Astrocyte (in vitro differentiated cells and primary cell): ENCODE data around the gene MAGI1. TPM values are rescaled to one million over a fixed set of nuclear protein-coding genes. Genes with fewer than 3 reads are reported as not detected.

Experiments
- DNase-seq: peaks from one replicate; pipeline ENCODE4 v3.0.0-alpha.2; 2010; ENCODE audit warnings: low read depth
- FAIRE-seq: peaks from 2 replicates; lab custom pipeline; 2011; peaks lifted over from hg19 to GRCh38; lab: Jason Lieb, UNC
- H2AFZ ChIP-seq: 2 replicates; pipeline ENCODE4 v1.6.0; 2012; ENCODE audit warnings: low read depth, low read length, inconsistent platforms
- H3K27ac ChIP-seq: 2 replicates; pipeline ENCODE4 v1.5.1; 2011; ENCODE audit warnings: low read depth, low read length, inconsistent platforms
- H3K27me3 ChIP-seq: 2 replicates; pipeline ENCODE4 v1.6.0; 2011; ENCODE audit warnings: low read length, inconsistent platforms; ENCODE audit not compliant: insufficient read depth
- H3K36me3 ChIP-seq: 2 replicates; pipeline ENCODE4 v1.5.1; 2011; ENCODE audit warnings: low read length, inconsistent platforms; ENCODE audit not compliant: insufficient read depth
- H3K4me1 ChIP-seq: 2 replicates; pipeline ENCODE4 v1.5.1; 2011; ENCODE audit warnings: low read length, inconsistent platforms; ENCODE audit not compliant: insufficient read depth
- H3K4me2 ChIP-seq: 2 replicates; pipeline ENCODE4 v1.6.0; 2012; ENCODE audit warnings: low read length, inconsistent platforms
- H3K4me3 ChIP-seq: 2 replicates; pipeline ENCODE4 v1.5.1; 2011; ENCODE audit warnings: low read depth, mild to moderate bottlenecking, low read length, inconsistent platforms; ENCODE audit not compliant: insufficient read depth
- H3K79me2 ChIP-seq: 2 replicates; pipeline ENCODE4 v1.6.0; 2012; ENCODE audit warnings: mild to moderate bottlenecking, low read length, inconsistent platforms; ENCODE audit not compliant: insufficient read depth
- H3K9ac ChIP-seq: 2 replicates; pipeline ENCODE4 v1.6.0; 2012; ENCODE audit warnings: mild to moderate bottlenecking, low read length, inconsistent platforms
- H3K9me3 ChIP-seq: 2 replicates; pipeline ENCODE4 v1.5.1; 2012; ENCODE audit warnings: low read depth, mild to moderate bottlenecking, low read length, inconsistent platforms; ENCODE audit not compliant: insufficient read depth
- H4K20me1 ChIP-seq: 2 replicates; pipeline ENCODE4 v1.6.0; 2012; ENCODE audit warnings: low read length, inconsistent platforms; ENCODE audit not compliant: insufficient read depth
- H3K27ac Mint-ChIP-seq: one replicate; pipeline ENCODE4 v1.8.0; 2021; ENCODE audit warnings: mild to moderate bottlenecking, mixed read lengths; ENCODE audit not compliant: unreplicated experiment
- H3K27me3 Mint-ChIP-seq: one replicate; pipeline ENCODE4 v1.8.0; 2021; ENCODE audit warnings: low read depth, mixed read lengths; ENCODE audit not compliant: unreplicated experiment
- H3K36me3 Mint-ChIP-seq: one replicate; pipeline ENCODE4 v1.8.0; 2021; ENCODE audit warnings: low read depth, mixed read lengths; ENCODE audit not compliant: unreplicated experiment
- H3K4me1 Mint-ChIP-seq: one replicate; pipeline ENCODE4 v1.8.0; 2021; ENCODE audit warnings: low read depth, mixed read lengths; ENCODE audit not compliant: unreplicated experiment
- H3K4me3 Mint-ChIP-seq: one replicate; pipeline ENCODE4 v1.8.0; 2021; ENCODE audit warnings: mild to moderate bottlenecking, moderate library complexity, mixed read lengths; ENCODE audit not compliant: unreplicated experiment
- H3K9me3 Mint-ChIP-seq: one replicate; pipeline ENCODE4 v1.8.0; 2021; ENCODE audit warnings: mild to moderate bottlenecking, mixed read lengths; ENCODE audit not compliant: unreplicated experiment
- CTCF ChIP-seq: IDR thresholded peaks from 2 replicates; pipeline ENCODE4 v1.5.1; 2011; ENCODE audit warnings: low read depth, mild to moderate bottlenecking, inconsistent platforms, low read length, moderate library complexity; ENCODE audit not compliant: insufficient read depth
- EZH2 ChIP-seq: IDR thresholded peaks from 2 replicates; pipeline ENCODE4 v1.6.1; 2012; ENCODE audit warnings: mild to moderate bottlenecking, low read length, inconsistent platforms; ENCODE audit not compliant: insufficient read depth
- total RNA-seq: library from RNA; stranded (reverse); gene quantifications from 2 replicates; pipeline ENCODE4 v1.2.1, GENCODE V29; 2021

The MAGI1 gene
- total RNA-seq, 1 donor from 2014 or later = 31.8 TPM

- Mint-ChIP-seq H3K9me3 (no peaks in the 10 kb centered on the region), H3K36me3 (no peaks in the 10 kb centered on the region), H3K4me3 (no peak overlapping the region), H3K4me1 (no peaks in the 10 kb centered on the region), H3K27ac (no peak overlapping the region), H3K27me3 (peaks cover 2% of the 10 kb centered on the region)
- H2AFZ ChIP-seq = no peak overlapping the region
- no peaks in the 10 kb centered on the region for H3K36me3 ChIP-seq
- FAIRE-seq = no peak
- H3K27me3 ChIP-seq = no peaks in the 10 kb centered on the region
- no peak overlapping the region for H3K27ac ChIP-seq
- H3K9me3 ChIP-seq = no peaks in the 10 kb centered on the region
- H3K4me1 ChIP-seq = no peaks in the 10 kb centered on the region
- H3K4me3 ChIP-seq = no peak overlapping the region
- no peak for TF ChIP-seq CTCF
- TF ChIP-seq EZH2 = no peak
- H3K9ac ChIP-seq = no peak overlapping the region
- H3K4me2 ChIP-seq = no peak overlapping the region
- no peaks in the 10 kb centered on the region for H3K79me2 ChIP-seq
- no peak for DNase-seq
- peaks cover 20% of the 10 kb centered on the region for H4K20me1 ChIP-seq
Measured at GRCh38 chr3:65635657-65636056, 403.1 kb downstream of the MAGI1 start.

DNA sequence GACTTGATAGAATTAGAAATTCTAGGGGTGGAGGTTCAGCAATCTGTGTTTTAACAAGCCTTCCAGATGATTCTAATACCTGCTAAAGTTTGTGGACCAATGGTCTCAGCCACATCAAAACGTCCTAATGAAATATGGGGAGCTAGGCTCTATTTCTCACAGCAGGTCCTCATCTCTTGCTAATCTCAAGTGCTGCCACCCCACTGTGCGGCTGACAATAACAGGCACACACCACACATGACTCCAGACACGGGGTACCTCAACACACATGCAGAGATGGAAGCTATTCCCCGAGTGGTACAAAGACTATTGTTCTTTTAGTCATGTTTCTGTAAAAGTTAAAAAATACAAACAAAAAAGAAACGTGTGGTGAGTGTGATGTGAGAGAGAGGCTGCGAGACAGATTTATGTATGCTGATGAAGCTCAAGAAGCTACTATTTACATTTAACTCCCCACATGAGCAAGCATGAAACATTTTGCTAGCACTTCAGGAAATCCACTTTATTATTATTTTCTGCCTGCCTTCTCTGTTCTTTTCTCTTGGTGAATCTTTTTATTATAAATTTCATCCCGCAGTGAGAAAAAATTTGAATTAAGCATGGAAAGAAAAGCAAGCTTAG lies 405.6 kb downstream of the MAGI1 start:
- FAIRE-seq (no peak), DNase-seq (no peak)
- H3K4me3 Mint-ChIP-seq = no peak overlapping the region
- Histone ChIP-seq H3K36me3 (no peaks in the 10 kb centered on the region), H3K9me3 (no peaks in the 10 kb centered on the region), H3K4me3 (no peak overlapping the region), H3K27me3 (no peaks in the 10 kb centered on the region), H4K20me1 (peaks cover 16% of the 10 kb centered on the region), H3K27ac (no peak overlapping the region), H3K79me2 (no peaks in the 10 kb centered on the region), H3K4me2 (no peak overlapping the region), H2AFZ (no peak overlapping the region), H3K4me1 (no peaks in the 10 kb centered on the region), H3K9ac (no peak overlapping the region)
- peaks cover 2% of the 10 kb centered on the region for H3K27me3 Mint-ChIP-seq
- no peaks in the 10 kb centered on the region for H3K4me1 Mint-ChIP-seq
- peaks cover 3% of the 10 kb centered on the region for H3K36me3 Mint-ChIP-seq
- H3K9me3 Mint-ChIP-seq = no peaks in the 10 kb centered on the region
- TF ChIP-seq CTCF = no peak
- peak overlapping the region; percentile 20 for H3K27ac Mint-ChIP-seq

DNA sequence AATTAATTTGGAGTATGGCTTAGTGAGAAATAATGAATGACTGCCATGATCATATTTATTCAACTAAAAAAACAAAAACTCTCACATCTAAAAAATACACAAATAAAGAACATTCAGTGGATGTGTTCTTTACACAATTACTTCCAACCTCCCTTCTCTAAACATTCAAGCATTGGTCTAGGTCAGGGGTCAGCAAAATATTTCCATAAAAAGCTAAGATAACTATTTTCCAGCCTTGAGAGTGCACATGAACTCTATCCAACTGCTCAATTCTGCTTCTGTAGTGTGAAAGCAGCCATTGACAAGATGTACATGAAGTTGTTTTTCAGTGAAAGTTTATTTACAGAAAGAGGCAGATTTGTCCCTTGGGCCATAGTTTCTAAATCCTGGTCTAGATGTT lies 406.3 kb downstream of the MAGI1 start:
- H3K4me1 Mint-ChIP-seq = no peaks in the 10 kb centered on the region
- no peak overlapping the region for H3K27ac Mint-ChIP-seq
- H3K9ac ChIP-seq = no peak overlapping the region
- no peaks in the 10 kb centered on the region for H3K9me3 Mint-ChIP-seq
- H3K4me2 ChIP-seq = no peak overlapping the region
- no peaks in the 10 kb centered on the region for H3K9me3 ChIP-seq
- no peaks in the 10 kb centered on the region for H3K79me2 ChIP-seq
- H3K36me3 ChIP-seq = no peaks in the 10 kb centered on the region
- H2AFZ ChIP-seq = no peak overlapping the region
- peaks cover 3% of the 10 kb centered on the region for H3K36me3 Mint-ChIP-seq
- H3K4me1 ChIP-seq = no peaks in the 10 kb centered on the region
- no peak overlapping the region for H3K4me3 ChIP-seq
- DNase-seq (no peak), FAIRE-seq (no peak)
- no peak overlapping the region for H3K4me3 Mint-ChIP-seq
- peaks cover 2% of the 10 kb centered on the region for H3K27me3 Mint-ChIP-seq
- TF ChIP-seq EZH2 (no peak), CTCF (no peak)
- H4K20me1 ChIP-seq = peaks cover 16% of the 10 kb centered on the region
- H3K27ac ChIP-seq = no peak overlapping the region
- no peaks in the 10 kb centered on the region for H3K27me3 ChIP-seq
